SK-N-SH treated with all-trans-retinoic acid at 6 μM for 48 hours (cell line): ENCODE data around the gene PCK1.

Experiments used
- ATAC-seq: fragments of 200-7000 bp; cut with Tn5 transposase; 3 replicates; pipeline ENCODE4 v1.9.1; 2020; ENCODE audit warnings: mild to moderate bottlenecking, moderate library complexity
- ARNTL ChIP-seq: fragments of 450-650 bp; formaldehyde crosslinking; IDR thresholded peaks from 2 replicates; pipeline ENCODE4 v1.5.0; 2020; ENCODE audit warnings: low read depth, mild to moderate bottlenecking, moderate library complexity, borderline replicate concordance
- BACH2 ChIP-seq: fragments of 250-450 bp; sonication (Bioruptor Pico); IDR thresholded peaks from 2 replicates; pipeline ENCODE4 v1.9.0; 2021; ENCODE audit warnings: mild to moderate bottlenecking, borderline replicate concordance
- CSDC2 ChIP-seq: fragments of 250-450 bp; sonication (Bioruptor Pico); IDR thresholded peaks from 2 replicates; pipeline ENCODE4 v1.5.0; 2020; ENCODE audit warnings: mild to moderate bottlenecking, moderate library complexity
- ESRRG ChIP-seq: fragments of 250-450 bp; sonication (Bioruptor Pico); IDR thresholded peaks from 2 replicates; pipeline ENCODE4 v1.6.1; 2021; ENCODE audit warnings: mild to moderate bottlenecking
- GLIS3 ChIP-seq: fragments of 250-450 bp; sonication (Bioruptor Pico); IDR thresholded peaks from 2 replicates; pipeline ENCODE4 v1.5.0; 2020; ENCODE audit warnings: mild to moderate bottlenecking, moderate library complexity
- ISL1 ChIP-seq: fragments of 250-450 bp; sonication (Bioruptor Pico); IDR thresholded peaks from 2 replicates; pipeline ENCODE4 v2.1.2; 2022; ENCODE audit warnings: mild to moderate bottlenecking, moderate library complexity
- OSR1 ChIP-seq: fragments of 250-450 bp; sonication (Bioruptor Pico); IDR thresholded peaks from 2 replicates; pipeline ENCODE4 v1.8.0; 2022; ENCODE audit warnings: moderate library complexity, mild to moderate bottlenecking, inconsistent platforms
- RARB ChIP-seq: fragments of 250-450 bp; sonication (Bioruptor Pico); IDR thresholded peaks from 2 replicates; pipeline ENCODE4 v1.8.0; 2021; ENCODE audit warnings: mild to moderate bottlenecking, moderate library complexity
- SNAI2 ChIP-seq: fragments of 250-450 bp; sonication (Bioruptor Pico); IDR thresholded peaks from 2 replicates; pipeline ENCODE4 v1.5.0; 2020; ENCODE audit warnings: mild to moderate bottlenecking, moderate library complexity
- TCF4 ChIP-seq: fragments of 250-450 bp; sonication (Bioruptor Pico); IDR thresholded peaks from 2 replicates; pipeline ENCODE4 v1.8.0; 2021; ENCODE audit warnings: mild to moderate bottlenecking, moderate library complexity, borderline replicate concordance
- TOX ChIP-seq: fragments of 250-450 bp; sonication (Bioruptor Pico); IDR thresholded peaks from 2 replicates; pipeline ENCODE4 v1.8.0; 2021; ENCODE audit warnings: mild to moderate bottlenecking, moderate library complexity, borderline replicate concordance
- ZC3H10 ChIP-seq: fragments of 250-450 bp; sonication (Bioruptor Pico); IDR thresholded peaks from 2 replicates; pipeline ENCODE4 v1.5.1; 2021; ENCODE audit warnings: mild to moderate bottlenecking, moderate library complexity
- ZFP3 ChIP-seq: fragments of 250-450 bp; sonication (Bioruptor Pico); IDR thresholded peaks from 2 replicates; pipeline ENCODE4 v1.5.0; 2020; ENCODE audit warnings: mild to moderate bottlenecking, moderate library complexity
- ZFP30 ChIP-seq: fragments of 450-650 bp; formaldehyde crosslinking; IDR thresholded peaks from 2 replicates; pipeline ENCODE4 v1.5.0; 2022; ENCODE audit warnings: mild to moderate bottlenecking, moderate library complexity
- ZNF565 ChIP-seq: fragments of 450-650 bp; formaldehyde crosslinking; conservative IDR thresholded peaks from 2 replicates; pipeline ENCODE4 v1.5.0; 2020; ENCODE audit warnings: low read depth, mild to moderate bottlenecking, moderate library complexity
- ZNF70 ChIP-seq: fragments of 450-650 bp; formaldehyde crosslinking; IDR thresholded peaks from 2 replicates; pipeline ENCODE4 v1.5.0; 2020; ENCODE audit warnings: mild to moderate bottlenecking, moderate library complexity
- ZNF8 ChIP-seq: fragments of 450-650 bp; formaldehyde crosslinking; IDR thresholded peaks from 2 replicates; pipeline ENCODE4 v1.5.0; 2020; ENCODE audit warnings: mild to moderate bottlenecking, moderate library complexity
- TF ChIP-seq, protein P1 (sequence below): fragments of 250-450 bp; sonication (Bioruptor Pico); IDR thresholded peaks from 2 replicates; pipeline ENCODE4 v1.8.0; 2021; ENCODE audit warnings: low read depth, mild to moderate bottlenecking, moderate library complexity, borderline replicate concordance
- TF ChIP-seq, protein P2 (sequence below): fragments of 250-450 bp; sonication (Bioruptor Pico); IDR thresholded peaks from 2 replicates; pipeline ENCODE4 v1.5.0; 2020; ENCODE audit warnings: mild to moderate bottlenecking, moderate library complexity

PCK1 gene

GRCh38 chr20:57566803-57567459 is 6.0 kb downstream of the PCK1 start:
- no peak for ATAC-seq
- TF ChIP-seq RARB (CRISPR knock-in tag) (no peak), ZNF8 (no peak), ZFP30 (CRISPR knock-in tag) (no peak), ZNF565 (CRISPR knock-in tag) (no peak), OSR1 (CRISPR knock-in tag) (no peak), ZNF70 (CRISPR knock-in tag) (no peak)
- TF ChIP-seq, protein P1, sequence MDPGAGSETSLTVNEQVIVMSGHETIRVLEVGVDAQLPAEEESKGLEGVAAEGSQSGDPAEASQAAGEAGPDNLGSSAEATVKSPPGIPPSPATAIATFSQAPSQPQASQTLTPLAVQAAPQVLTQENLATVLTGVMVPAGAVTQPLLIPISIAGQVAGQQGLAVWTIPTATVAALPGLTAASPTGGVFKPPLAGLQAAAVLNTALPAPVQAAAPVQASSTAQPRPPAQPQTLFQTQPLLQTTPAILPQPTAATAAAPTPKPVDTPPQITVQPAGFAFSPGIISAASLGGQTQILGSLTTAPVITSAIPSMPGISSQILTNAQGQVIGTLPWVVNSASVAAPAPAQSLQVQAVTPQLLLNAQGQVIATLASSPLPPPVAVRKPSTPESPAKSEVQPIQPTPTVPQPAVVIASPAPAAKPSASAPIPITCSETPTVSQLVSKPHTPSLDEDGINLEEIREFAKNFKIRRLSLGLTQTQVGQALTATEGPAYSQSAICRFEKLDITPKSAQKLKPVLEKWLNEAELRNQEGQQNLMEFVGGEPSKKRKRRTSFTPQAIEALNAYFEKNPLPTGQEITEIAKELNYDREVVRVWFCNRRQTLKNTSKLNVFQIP (CRISPR knock-in tag) = no peak

DNA sequence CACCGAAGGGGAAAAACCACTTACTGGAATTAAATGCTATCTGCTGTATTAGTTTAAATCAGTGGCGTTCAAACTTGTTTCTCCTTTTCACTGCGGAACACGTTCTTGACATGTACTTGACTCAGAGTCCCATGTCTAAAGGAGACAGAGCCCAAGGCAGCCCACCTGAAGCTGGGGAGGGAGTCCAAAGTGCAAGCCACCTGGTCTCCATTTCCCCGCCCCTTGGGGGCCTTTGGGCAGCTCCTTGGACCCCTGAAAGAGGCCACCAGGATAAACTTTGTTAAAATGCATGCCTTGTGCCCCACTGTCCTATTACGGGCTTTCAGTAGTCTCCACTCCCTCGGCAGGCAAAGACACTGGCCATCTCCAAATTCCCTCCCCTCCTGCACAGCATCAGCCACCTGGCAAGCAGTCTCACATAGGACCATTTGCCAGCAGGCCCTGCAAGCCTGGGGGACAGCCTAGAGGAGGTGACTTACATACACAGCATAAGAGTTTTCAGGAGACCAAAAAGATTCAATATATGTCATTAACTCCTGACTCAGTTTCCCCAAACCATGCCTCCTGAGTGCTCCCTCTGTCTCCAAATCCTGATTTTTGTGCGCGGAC is 6.7 kb downstream of the PCK1 start:
- ATAC-seq = no peak
- no peak for TF ChIP-seq ESRRG (CRISPR knock-in tag)
- TF ChIP-seq, protein P2, sequence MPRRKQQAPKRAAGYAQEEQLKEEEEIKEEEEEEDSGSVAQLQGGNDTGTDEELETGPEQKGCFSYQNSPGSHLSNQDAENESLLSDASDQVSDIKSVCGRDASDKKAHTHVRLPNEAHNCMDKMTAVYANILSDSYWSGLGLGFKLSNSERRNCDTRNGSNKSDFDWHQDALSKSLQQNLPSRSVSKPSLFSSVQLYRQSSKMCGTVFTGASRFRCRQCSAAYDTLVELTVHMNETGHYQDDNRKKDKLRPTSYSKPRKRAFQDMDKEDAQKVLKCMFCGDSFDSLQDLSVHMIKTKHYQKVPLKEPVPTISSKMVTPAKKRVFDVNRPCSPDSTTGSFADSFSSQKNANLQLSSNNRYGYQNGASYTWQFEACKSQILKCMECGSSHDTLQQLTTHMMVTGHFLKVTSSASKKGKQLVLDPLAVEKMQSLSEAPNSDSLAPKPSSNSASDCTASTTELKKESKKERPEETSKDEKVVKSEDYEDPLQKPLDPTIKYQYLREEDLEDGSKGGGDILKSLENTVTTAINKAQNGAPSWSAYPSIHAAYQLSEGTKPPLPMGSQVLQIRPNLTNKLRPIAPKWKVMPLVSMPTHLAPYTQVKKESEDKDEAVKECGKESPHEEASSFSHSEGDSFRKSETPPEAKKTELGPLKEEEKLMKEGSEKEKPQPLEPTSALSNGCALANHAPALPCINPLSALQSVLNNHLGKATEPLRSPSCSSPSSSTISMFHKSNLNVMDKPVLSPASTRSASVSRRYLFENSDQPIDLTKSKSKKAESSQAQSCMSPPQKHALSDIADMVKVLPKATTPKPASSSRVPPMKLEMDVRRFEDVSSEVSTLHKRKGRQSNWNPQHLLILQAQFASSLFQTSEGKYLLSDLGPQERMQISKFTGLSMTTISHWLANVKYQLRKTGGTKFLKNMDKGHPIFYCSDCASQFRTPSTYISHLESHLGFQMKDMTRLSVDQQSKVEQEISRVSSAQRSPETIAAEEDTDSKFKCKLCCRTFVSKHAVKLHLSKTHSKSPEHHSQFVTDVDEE (CRISPR knock-in tag) = no peak
- TF ChIP-seq ZFP30 (CRISPR knock-in tag) = no peak
- TF ChIP-seq OSR1 (CRISPR knock-in tag) = no peak
- TF ChIP-seq ZC3H10 (CRISPR knock-in tag) = no peak
- TF ChIP-seq CSDC2 (CRISPR knock-in tag) = no peak
- TF ChIP-seq, protein P1 (CRISPR knock-in tag) = no peak
- no peak for TF ChIP-seq ZNF70 (CRISPR knock-in tag)
- TF ChIP-seq TCF4 (CRISPR knock-in tag) = no peak

DNA sequence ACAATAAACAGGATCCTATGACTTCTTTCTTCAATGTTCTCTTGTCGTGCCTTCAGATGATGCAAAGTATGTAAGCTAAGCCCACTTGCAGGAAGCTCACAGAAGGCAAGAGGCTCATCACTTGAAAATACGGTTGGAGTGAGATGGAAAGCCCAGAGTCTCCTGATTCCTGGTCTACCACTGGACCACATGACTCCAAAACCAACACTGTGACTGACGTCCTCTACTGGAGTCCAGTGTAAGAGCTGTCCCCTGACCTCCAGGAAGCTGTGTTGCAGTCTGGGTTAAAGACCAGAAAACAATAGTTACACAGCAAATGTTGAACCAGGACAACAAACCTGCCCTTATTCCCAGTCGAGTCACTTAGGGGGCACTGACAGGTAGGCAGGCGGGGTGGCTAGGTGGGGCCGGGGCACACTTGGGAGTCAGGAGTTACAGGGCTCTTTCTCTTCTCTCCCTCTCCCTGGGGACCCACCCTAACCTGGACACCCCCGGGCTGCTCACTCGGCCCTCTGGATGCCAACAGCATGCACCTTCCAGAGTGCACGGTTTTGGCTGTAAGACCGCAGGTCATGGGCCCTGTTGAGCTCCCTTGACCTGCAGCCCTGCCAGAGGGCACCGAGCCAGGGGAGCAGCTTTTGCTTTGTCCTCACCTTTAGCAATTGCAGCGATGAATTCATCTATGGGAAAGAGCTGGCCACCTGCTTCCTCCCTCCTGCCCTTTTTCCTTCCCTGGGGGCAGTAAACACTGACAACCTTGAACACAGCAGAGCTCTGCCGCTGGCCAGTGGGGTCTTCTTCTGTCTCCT is 7.4 kb downstream of the PCK1 start:
- TF ChIP-seq, protein P2 (CRISPR knock-in tag) = no peak
- no peak for TF ChIP-seq ESRRG (CRISPR knock-in tag)
- TF ChIP-seq, protein P1 (CRISPR knock-in tag) = no peak
- TF ChIP-seq ZNF70 (CRISPR knock-in tag) = no peak
- no peak for ATAC-seq

DNA sequence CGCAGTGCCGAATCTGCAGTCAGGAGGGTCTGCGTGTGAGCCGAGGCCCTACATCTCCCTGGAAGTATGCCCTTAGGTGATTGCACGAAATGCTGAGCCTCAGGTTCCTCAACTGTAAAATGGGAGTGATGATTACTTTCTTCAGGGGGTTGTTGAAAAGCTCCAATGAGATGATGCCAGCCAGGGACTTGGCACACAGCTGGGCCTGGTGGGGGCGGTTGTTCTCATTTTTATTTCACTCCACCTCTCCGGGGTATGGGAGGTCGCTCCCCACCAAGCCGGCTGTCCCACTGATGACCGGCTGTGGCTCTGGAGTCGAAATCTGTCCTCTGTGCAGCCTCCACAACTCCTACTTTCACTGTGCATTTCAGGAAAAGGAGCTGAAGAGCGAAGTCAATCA is 8.1 kb downstream of the PCK1 start:
- ATAC-seq = no peak
- TF ChIP-seq SNAI2 (CRISPR knock-in tag) (no peak), ARNTL (CRISPR knock-in tag) (no peak), BACH2 (CRISPR knock-in tag) (no peak), ESRRG (CRISPR knock-in tag) (no peak), RARB (CRISPR knock-in tag) (no peak), ZFP3 (CRISPR knock-in tag) (no peak), GLIS3 (CRISPR knock-in tag) (no peak), CSDC2 (CRISPR knock-in tag) (no peak), ISL1 (CRISPR knock-in tag) (no peak), OSR1 (CRISPR knock-in tag) (no peak), TOX (no peak)
- TF ChIP-seq, protein P2 (CRISPR knock-in tag) = no peak
